A673 (cell line): ENCODE data around the gene PTGS2. TPM values are rescaled to one million over a fixed set of nuclear protein-coding genes. Genes with fewer than 3 reads are reported as not detected.
"Not testable (repeated sequence)": the region's sequence is repeated elsewhere in the genome, so short reads cannot be mapped to it uniquely, and the experiment has no call there.

Experiments used
- BruUV-seq: library from RNA; stranded (reverse); fragments of 400-500 nt; replicated peaks from 2 replicates; lab custom pipeline; 2021; lab: Mats Ljungman, UMichigan
- CTCF ChIA-PET: fragments of 300-600 bp; sonication (Branson Sonifier 250); formaldehyde crosslinking; loops from one replicate; lab custom pipeline; 2022; ENCODE audit warnings: antibody characterized with exemption; lab: Charles Lee
- POLR2A ChIA-PET: fragments of 300-600 bp; sonication (Branson Sonifier 250); formaldehyde crosslinking; loops from one replicate; lab custom pipeline; 2022; ENCODE audit warnings: antibody characterized with exemption; ENCODE audit not compliant: low non-redundant PET; lab: Charles Lee
- DNase-seq: peaks from one replicate; pipeline ENCODE4 v3.0.0-alpha.2; 2015; ENCODE audit warnings: low spot score
- H3K27ac ChIP-seq: fragments of 200-600 bp; sonication (generic); 2 replicates; pipeline ENCODE4 v1.5.1; 2016; ENCODE audit warnings: mixed run types, low read depth, mild to moderate bottlenecking, mixed read lengths, antibody characterized with exemption, low read length; ENCODE audit not compliant: poor library complexity, severe bottlenecking
- H3K27me3 ChIP-seq: fragments of 200-600 bp; sonication (generic); replicated peaks from 2 replicates; pipeline ENCODE4 v1.6.1; 2017; ENCODE audit warnings: mixed run types, low read depth, mild to moderate bottlenecking, mixed read lengths, antibody characterized with exemption, low read length; ENCODE audit not compliant: insufficient read depth, poor library complexity
- H3K36me3 ChIP-seq: fragments of 200-600 bp; sonication (generic); 2 replicates; pipeline ENCODE4 v1.6.1; 2016; ENCODE audit warnings: mixed run types, mild to moderate bottlenecking, mixed read lengths, antibody characterized with exemption, low read length; ENCODE audit not compliant: insufficient read depth, poor library complexity, severe bottlenecking
- H3K4me1 ChIP-seq: fragments of 200-600 bp; sonication (generic); 2 replicates; pipeline ENCODE4 v1.6.1; 2017; ENCODE audit warnings: mixed run types, mild to moderate bottlenecking, mixed read lengths, antibody characterized with exemption, low read length; ENCODE audit not compliant: insufficient read depth, poor library complexity, severe bottlenecking
- H3K4me3 ChIP-seq: fragments of 200-600 bp; sonication (generic); 2 replicates; pipeline ENCODE4 v1.5.1; 2016; ENCODE audit warnings: low read depth, mixed run types, mild to moderate bottlenecking, mixed read lengths, low read length; ENCODE audit not compliant: poor library complexity, severe bottlenecking
- H3K9me3 ChIP-seq: fragments of 200-600 bp; sonication (generic); 2 replicates; pipeline ENCODE4 v1.6.1; 2016; ENCODE audit warnings: mixed run types, low read depth, mild to moderate bottlenecking, mixed read lengths, antibody characterized with exemption, low read length; ENCODE audit not compliant: poor library complexity, severe bottlenecking
- CTCF ChIP-seq: fragments of 300-800, 200-600 bp; sonication (generic); conservative IDR thresholded peaks from 2 replicates; pipeline ENCODE4 v1.5.1; 2017; ENCODE audit warnings: low read depth, mild to moderate bottlenecking, antibody characterized with exemption, low read length, moderate library complexity, mixed read lengths
- EZH2 ChIP-seq: fragments of 200-600 bp; sonication (generic); IDR thresholded peaks from 2 replicates; pipeline ENCODE4 v1.6.1; 2017; ENCODE audit warnings: borderline replicate concordance, low read depth, mild to moderate bottlenecking, mixed read lengths, antibody characterized with exemption, low read length; ENCODE audit not compliant: poor library complexity, severe bottlenecking
- intact Hi-C: fragments of 100-400 bp; cut with micrococcal nuclease; formaldehyde crosslinking; loops from one replicate; pipeline ENCODE4 v1.10.0; 2022; ENCODE audit not compliant: unreplicated experiment
- total RNA-seq: library from RNA; stranded (reverse); gene quantifications from 2 replicates; pipeline ENCODE4 v1.2.3, GENCODE V29; 2021

The PTGS2 gene
- total RNA-seq, 1 experiment from 2014 or later = 5.8 TPM

DNA sequence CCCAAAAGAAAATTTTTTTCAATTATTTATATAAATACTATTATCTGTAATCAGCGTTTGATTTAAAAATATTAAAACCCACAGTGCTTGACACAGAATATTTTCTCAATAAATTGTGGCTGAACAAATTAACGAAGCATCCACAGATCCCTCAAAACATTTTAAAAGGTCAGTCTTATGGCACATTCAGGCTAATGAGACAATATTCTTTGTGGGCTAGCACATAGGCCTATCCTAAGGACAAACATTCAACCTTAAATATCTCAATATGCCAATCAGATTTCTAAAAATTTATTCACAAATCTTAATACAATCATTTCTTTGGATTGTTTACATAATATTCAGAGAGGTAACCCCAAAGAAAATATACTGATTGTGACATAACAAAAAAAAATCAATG is 8.1 kb downstream of the PTGS2 start:
- Histone ChIP-seq H3K9me3 (no peaks in the 10 kb centered on the region), H3K4me3 (no peak overlapping the region), H3K4me1 (no peaks in the 10 kb centered on the region), H3K36me3 (no peaks in the 10 kb centered on the region), H3K27me3 (no peaks in the 10 kb centered on the region), H3K27ac (no peak overlapping the region)
- TF ChIP-seq EZH2 (no peak), CTCF (no peak)
- intact Hi-C loops = no loop called here
- CTCF ChIA-PET = no interaction called here
- POLR2A ChIA-PET = no interaction called here
- no TSS peak for BruUV-seq
- no peak for DNase-seq

- Histone ChIP-seq H3K27ac (no peak overlapping the region), H3K36me3 (no peaks in the 10 kb centered on the region), H3K9me3 (no peaks in the 10 kb centered on the region), H3K4me1 (no peaks in the 10 kb centered on the region), H3K4me3 (no peak overlapping the region), H3K27me3 (no peaks in the 10 kb centered on the region)
- POLR2A ChIA-PET = interaction anchor here (0.7 kb wide), 1 partner anchor 362 kb away, joined by 3 read pairs; no protein-coding TSS in a partner anchor
- CTCF ChIA-PET = no interaction called here
- no peak for TF ChIP-seq CTCF
- TF ChIP-seq EZH2 = no peak
- BruUV-seq = no TSS peak
- intact Hi-C loops = no loop called here
- no peak for DNase-seq
Measured at GRCh38 chr1:186671136-186671825, 8.9 kb downstream of the PTGS2 start.

DNA sequence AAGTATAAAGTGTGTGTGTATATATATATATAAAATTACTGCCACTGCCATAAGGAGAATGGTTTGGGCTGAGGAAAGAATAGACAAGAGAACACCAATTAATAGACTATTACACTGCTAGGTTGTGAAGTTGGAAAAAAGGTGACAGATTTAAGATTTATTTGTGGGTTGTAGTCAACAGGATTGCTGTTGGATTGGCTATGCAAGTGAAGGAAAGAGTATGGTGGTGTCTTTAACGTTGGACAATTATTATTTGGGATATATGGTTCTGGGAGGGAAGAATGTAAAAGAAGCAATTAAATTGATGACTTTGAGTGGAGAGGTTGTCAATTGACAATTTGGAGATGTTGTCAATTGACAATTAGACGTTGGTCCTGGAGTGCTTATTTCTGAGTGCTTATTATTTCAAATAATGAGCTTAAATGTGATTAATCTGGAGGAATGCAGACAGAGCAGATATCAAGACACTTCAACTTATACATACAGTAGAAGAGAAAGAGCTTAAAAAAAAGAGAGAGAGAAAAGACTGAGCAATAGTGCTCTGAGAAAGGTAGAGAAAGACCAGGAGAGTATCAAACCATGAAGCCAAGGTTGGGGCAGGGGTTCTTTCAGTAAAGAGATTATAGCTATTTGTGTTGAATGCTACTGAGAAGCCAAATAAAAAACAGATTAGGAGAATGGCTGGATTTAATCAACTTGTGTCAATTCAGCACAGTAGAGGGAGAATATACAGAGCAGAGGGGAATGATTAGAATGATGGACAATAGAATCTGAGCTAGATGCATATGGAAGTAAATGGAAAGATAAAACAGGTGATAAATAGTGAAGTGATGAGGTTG is 9.7 kb downstream of the PTGS2 start:
- BruUV-seq = no TSS peak
- H3K9me3 ChIP-seq = no peaks in the 10 kb centered on the region
- no peaks in the 10 kb centered on the region for H3K36me3 ChIP-seq
- no peak overlapping the region for H3K4me3 ChIP-seq
- no peaks in the 10 kb centered on the region for H3K27me3 ChIP-seq
- intact Hi-C loops = no loop called here
- H3K27ac ChIP-seq = no peak overlapping the region
- POLR2A ChIA-PET = interaction anchor here (0.7 kb wide), 1 partner anchor 362 kb away, joined by 3 read pairs; no protein-coding TSS in a partner anchor
- H3K4me1 ChIP-seq = no peaks in the 10 kb centered on the region
- TF ChIP-seq EZH2 (no peak), CTCF (no peak)
- CTCF ChIA-PET = no interaction called here
- DNase-seq = no peak

- H3K27ac ChIP-seq, H3K4me3 ChIP-seq, H3K27me3 ChIP-seq, H3K36me3 ChIP-seq, CTCF ChIA-PET, intact Hi-C loops, DNase-seq, BruUV-seq, H3K9me3 ChIP-seq, H3K4me1 ChIP-seq, POLR2A ChIA-PET: not testable (repeated sequence)
Measured at GRCh38 chr1:186669784-186670183, 10.4 kb downstream of the PTGS2 start.

GRCh38 chr1:186664217-186664616 is 16.0 kb downstream of the PTGS2 start:
- CTCF ChIA-PET = not testable (repeated sequence)

More at GRCh38 chr1:186664217-186664616, 16.0 kb downstream of the PTGS2 start:
- intact Hi-C loops, H3K27me3 ChIP-seq, DNase-seq, BruUV-seq, H3K36me3 ChIP-seq, H3K27ac ChIP-seq, H3K9me3 ChIP-seq, H3K4me1 ChIP-seq, POLR2A ChIA-PET, H3K4me3 ChIP-seq: not testable (repeated sequence)
